HEK293 (cell line): ENCODE measurements around the gene ELMO1.

Source experiments
- CTCF ChIA-PET: fragments of 350-600 bp; formaldehyde crosslinking; extraction: SDS; loops from one replicate; lab custom pipeline; 2021; ENCODE audit warnings: antibody characterized with exemption; lab: Yijun Ruan, JAX
- POLR2A ChIA-PET: fragments of 300-600 bp; formaldehyde crosslinking; extraction: SDS; loops from one replicate; lab custom pipeline; 2020; ENCODE audit warnings: antibody characterized with exemption, inconsistent platforms; lab: Yijun Ruan, JAX
- H3K27ac ChIP-seq: fragments of 200-500 bp; sonication (Bioruptor generic); 2 replicates; pipeline ENCODE4 v1.5.1; 2014; ENCODE audit warnings: low read depth, low read length, control low read depth, inconsistent platforms; ENCODE audit errors: extremely low read depth
- H3K36me3 ChIP-seq, 2 experiments: fragments of 200-500 bp in 1 of 2; sonication (Bioruptor generic) in 1 of 2; 1 replicate in 1 of 2; 2 replicates in 1 of 2; pipeline ENCODE4 v1.5.1; 2014 to 2017; ENCODE audit warnings: inconsistent platforms in 2 of 2, low read length in 2 of 2; ENCODE audit not compliant: control insufficient read depth in 2 of 2, insufficient read depth in 1 of 2
- H3K4me1 ChIP-seq: fragments of 200-500 bp; sonication (Bioruptor generic); 2 replicates; pipeline ENCODE4 v1.5.1; 2014; ENCODE audit warnings: mild to moderate bottlenecking, low read length, inconsistent platforms; ENCODE audit not compliant: control insufficient read depth, insufficient read depth
- H3K4me3 ChIP-seq: 2 replicates; pipeline ENCODE4 v1.5.1; 2011; ENCODE audit warnings: low read depth, mild to moderate bottlenecking, control low read depth, low read length, moderate library complexity
- H3K9me3 ChIP-seq: fragments of 200-500 bp; sonication (Bioruptor generic); 2 replicates; pipeline ENCODE4 v1.5.1; 2014; ENCODE audit warnings: low read depth, low read length, inconsistent platforms; ENCODE audit not compliant: control insufficient read depth, insufficient read depth
- PBX3 ChIP-seq: sonication (generic); formaldehyde crosslinking; IDR thresholded peaks from 2 replicates; pipeline ENCODE4 v1.8.1; 2022; ENCODE audit warnings: mild to moderate bottlenecking, moderate library complexity, missing genetic modification reagents
- SALL2 ChIP-seq: fragments of 450-650 bp; formaldehyde crosslinking; IDR thresholded peaks from 2 replicates; pipeline ENCODE4 v1.5.0; 2017; ENCODE audit warnings: missing biosample characterization, mild to moderate bottlenecking, missing genetic modification characterization, borderline replicate concordance
- SP3 ChIP-seq: fragments of 450-650 bp; formaldehyde crosslinking; IDR thresholded peaks from 2 replicates; pipeline ENCODE4 v1.5.1; 2016; ENCODE audit warnings: missing biosample characterization, missing genetic modification characterization
- ZNF133 ChIP-seq: fragments of 450-650 bp; formaldehyde crosslinking; IDR thresholded peaks from 2 replicates; pipeline ENCODE4 v1.5.1; 2016; ENCODE audit warnings: missing biosample characterization, missing genetic modification characterization
- ZNF214 ChIP-seq: fragments of 450-650 bp; formaldehyde crosslinking; IDR thresholded peaks from 2 replicates; pipeline ENCODE4 v1.5.1; 2017; ENCODE audit warnings: missing biosample characterization, mild to moderate bottlenecking, missing genetic modification characterization, borderline replicate concordance
- ZNF488 ChIP-seq: fragments of 450-650 bp; formaldehyde crosslinking; IDR thresholded peaks from 2 replicates; pipeline ENCODE4 v1.5.1; 2016; ENCODE audit warnings: missing biosample characterization, missing genetic modification characterization
- ZNF560 ChIP-seq: fragments of 450-650 bp; formaldehyde crosslinking; IDR thresholded peaks from 2 replicates; pipeline ENCODE4 v1.5.1; 2017; ENCODE audit warnings: missing biosample characterization, missing genetic modification characterization, borderline replicate concordance
- ZNF621 ChIP-seq: fragments of 450-650 bp; formaldehyde crosslinking; IDR thresholded peaks from 2 replicates; pipeline ENCODE4 v1.5.1; 2017; ENCODE audit warnings: missing biosample characterization, missing genetic modification characterization
- ZNF623 ChIP-seq: fragments of 450-650 bp; formaldehyde crosslinking; IDR thresholded peaks from 2 replicates; pipeline ENCODE4 v1.5.1; 2016; ENCODE audit warnings: missing biosample characterization, missing genetic modification characterization
- ZNF624 ChIP-seq: fragments of 450-650 bp; formaldehyde crosslinking; IDR thresholded peaks from 2 replicates; pipeline ENCODE4 v1.5.1; 2017; ENCODE audit warnings: missing biosample characterization, missing genetic modification characterization
- ZNF692 ChIP-seq: fragments of 450-650 bp; formaldehyde crosslinking; IDR thresholded peaks from 2 replicates; pipeline ENCODE4 v1.5.1; 2016; ENCODE audit warnings: missing biosample characterization, missing genetic modification characterization
- ZNF704 ChIP-seq: fragments of 450-650 bp; formaldehyde crosslinking; IDR thresholded peaks from 2 replicates; pipeline ENCODE4 v1.5.1; 2016; ENCODE audit warnings: missing biosample characterization, missing genetic modification characterization
- ZNF830 ChIP-seq: fragments of 450-650 bp; IDR thresholded peaks from 2 replicates; pipeline ENCODE4 v1.5.0; 2018; ENCODE audit warnings: missing biosample characterization, missing genetic modification characterization, low read depth, mild to moderate bottlenecking, moderate library complexity
- ZNF837 ChIP-seq: fragments of 450-650 bp; formaldehyde crosslinking; IDR thresholded peaks from 2 replicates; pipeline ENCODE4 v1.5.1; 2016; ENCODE audit warnings: missing biosample characterization, missing genetic modification characterization
- ZSCAN16 ChIP-seq: fragments of 450-650 bp; formaldehyde crosslinking; IDR thresholded peaks from 2 replicates; pipeline ENCODE4 v1.5.1; 2016; ENCODE audit warnings: missing biosample characterization, missing genetic modification characterization
- ZSCAN4 ChIP-seq: fragments of 450-650 bp; formaldehyde crosslinking; IDR thresholded peaks from 2 replicates; pipeline ENCODE4 v1.5.1; 2017; ENCODE audit warnings: missing biosample characterization, missing genetic modification characterization
- TF ChIP-seq, protein P1 (sequence below): fragments of 450-650 bp; formaldehyde crosslinking; IDR thresholded peaks from 2 replicates; pipeline ENCODE4 v1.5.1; 2017; ENCODE audit warnings: missing biosample characterization, missing genetic modification characterization
- TF ChIP-seq, protein P2 (sequence below): fragments of 450-650 bp; formaldehyde crosslinking; IDR thresholded peaks from 2 replicates; pipeline ENCODE4 v1.5.1; 2016; ENCODE audit warnings: missing biosample characterization, missing genetic modification characterization, borderline replicate concordance
- TF ChIP-seq, protein P3 (sequence below): fragments of 450-650 bp; formaldehyde crosslinking; IDR thresholded peaks from 2 replicates; pipeline ENCODE4 v1.5.1; 2016; ENCODE audit warnings: missing biosample characterization, missing genetic modification characterization
- TF ChIP-seq, protein P4 (sequence below): fragments of 450-650 bp; formaldehyde crosslinking; IDR thresholded peaks from 2 replicates; pipeline ENCODE4 v1.5.1; 2016; ENCODE audit warnings: missing biosample characterization, missing genetic modification characterization

Gene ELMO1

DNA sequence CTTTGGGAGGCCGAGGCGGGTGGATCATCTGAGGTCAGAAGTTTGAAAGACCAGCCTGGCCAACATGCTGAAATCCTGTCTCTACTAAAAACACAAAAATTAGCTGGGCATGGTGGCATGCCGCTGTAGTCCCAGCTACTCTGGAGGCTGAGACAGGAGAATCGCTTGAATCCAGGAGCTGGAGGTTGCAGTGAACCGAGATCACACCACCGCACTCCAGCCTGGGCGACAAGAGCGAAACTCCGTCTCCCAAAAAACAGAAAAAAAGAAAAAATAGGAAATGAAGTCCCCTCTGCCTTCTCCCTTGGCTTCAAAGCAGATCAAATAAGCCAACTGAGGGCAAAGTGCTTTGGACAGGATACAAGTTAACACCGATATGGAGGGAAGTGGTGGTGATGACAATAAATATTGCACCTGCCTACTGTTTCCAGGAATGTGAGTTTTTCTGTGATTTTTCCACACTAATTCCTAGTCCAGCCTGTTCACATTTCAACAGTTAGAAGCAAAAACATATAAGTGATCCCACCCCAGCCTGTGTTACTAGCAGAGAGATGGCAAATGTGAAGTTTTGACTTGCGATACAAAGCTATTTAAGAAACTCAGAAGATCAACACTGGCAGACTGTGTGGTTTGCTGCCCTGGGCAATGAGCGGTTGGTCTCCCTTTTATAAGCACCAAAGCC, 433.2 kb downstream of the ELMO1 start:
- no peaks in the 10 kb centered on the region for H3K36me3 ChIP-seq
- H3K9me3 ChIP-seq: no peaks in the 10 kb centered on the region
- no peak overlapping the region for H3K4me3 ChIP-seq
- H3K27ac ChIP-seq: no peak overlapping the region
- H3K4me1 ChIP-seq: no peaks in the 10 kb centered on the region
- TF ChIP-seq ZNF624 (tag by site-specific recombination) (no peak), ZNF704 (tag by site-specific recombination) (no peak), SALL2 (tag by site-specific recombination) (no peak), ZNF830 (tag by site-specific recombination) (no peak), ZNF560 (tag by site-specific recombination) (no peak), SP3 (no peak), ZNF133 (tag by site-specific recombination) (no peak), ZNF837 (tag by site-specific recombination) (no peak)
- TF ChIP-seq, protein P1, sequence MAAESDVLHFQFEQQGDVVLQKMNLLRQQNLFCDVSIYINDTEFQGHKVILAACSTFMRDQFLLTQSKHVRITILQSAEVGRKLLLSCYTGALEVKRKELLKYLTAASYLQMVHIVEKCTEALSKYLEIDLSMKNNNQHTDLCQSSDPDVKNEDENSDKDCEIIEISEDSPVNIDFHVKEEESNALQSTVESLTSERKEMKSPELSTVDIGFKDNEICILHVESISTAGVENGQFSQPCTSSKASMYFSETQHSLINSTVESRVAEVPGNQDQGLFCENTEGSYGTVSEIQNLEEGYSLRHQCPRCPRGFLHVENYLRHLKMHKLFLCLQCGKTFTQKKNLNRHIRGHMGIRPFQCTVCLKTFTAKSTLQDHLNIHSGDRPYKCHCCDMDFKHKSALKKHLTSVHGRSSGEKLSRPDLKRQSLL (tag by site-specific recombination): no peak
- TF ChIP-seq, protein P2, sequence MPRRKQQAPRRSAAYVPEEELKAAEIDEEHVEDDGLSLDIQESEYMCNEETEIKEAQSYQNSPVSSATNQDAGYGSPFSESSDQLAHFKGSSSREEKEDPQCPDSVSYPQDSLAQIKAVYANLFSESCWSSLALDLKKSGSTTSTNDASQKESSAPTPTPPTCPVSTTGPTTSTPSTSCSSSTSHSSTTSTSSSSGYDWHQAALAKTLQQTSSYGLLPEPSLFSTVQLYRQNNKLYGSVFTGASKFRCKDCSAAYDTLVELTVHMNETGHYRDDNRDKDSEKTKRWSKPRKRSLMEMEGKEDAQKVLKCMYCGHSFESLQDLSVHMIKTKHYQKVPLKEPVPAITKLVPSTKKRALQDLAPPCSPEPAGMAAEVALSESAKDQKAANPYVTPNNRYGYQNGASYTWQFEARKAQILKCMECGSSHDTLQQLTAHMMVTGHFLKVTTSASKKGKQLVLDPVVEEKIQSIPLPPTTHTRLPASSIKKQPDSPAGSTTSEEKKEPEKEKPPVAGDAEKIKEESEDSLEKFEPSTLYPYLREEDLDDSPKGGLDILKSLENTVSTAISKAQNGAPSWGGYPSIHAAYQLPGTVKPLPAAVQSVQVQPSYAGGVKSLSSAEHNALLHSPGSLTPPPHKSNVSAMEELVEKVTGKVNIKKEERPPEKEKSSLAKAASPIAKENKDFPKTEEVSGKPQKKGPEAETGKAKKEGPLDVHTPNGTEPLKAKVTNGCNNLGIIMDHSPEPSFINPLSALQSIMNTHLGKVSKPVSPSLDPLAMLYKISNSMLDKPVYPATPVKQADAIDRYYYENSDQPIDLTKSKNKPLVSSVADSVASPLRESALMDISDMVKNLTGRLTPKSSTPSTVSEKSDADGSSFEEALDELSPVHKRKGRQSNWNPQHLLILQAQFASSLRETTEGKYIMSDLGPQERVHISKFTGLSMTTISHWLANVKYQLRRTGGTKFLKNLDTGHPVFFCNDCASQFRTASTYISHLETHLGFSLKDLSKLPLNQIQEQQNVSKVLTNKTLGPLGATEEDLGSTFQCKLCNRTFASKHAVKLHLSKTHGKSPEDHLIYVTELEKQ (tag by site-specific recombination): no peak
- TF ChIP-seq, protein P3, sequence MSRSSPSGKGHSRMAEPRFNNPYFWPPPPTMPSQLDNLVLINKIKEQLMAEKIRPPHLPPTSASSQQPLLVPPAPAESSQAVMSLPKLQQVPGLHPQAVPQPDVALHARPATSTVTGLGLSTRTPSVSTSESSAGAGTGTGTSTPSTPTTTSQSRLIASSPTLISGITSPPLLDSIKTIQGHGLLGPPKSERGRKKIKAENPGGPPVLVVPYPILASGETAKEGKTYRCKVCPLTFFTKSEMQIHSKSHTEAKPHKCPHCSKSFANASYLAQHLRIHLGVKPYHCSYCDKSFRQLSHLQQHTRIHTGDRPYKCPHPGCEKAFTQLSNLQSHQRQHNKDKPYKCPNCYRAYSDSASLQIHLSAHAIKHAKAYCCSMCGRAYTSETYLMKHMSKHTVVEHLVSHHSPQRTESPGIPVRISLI (tag by site-specific recombination): no peak
- TF ChIP-seq, protein P4, sequence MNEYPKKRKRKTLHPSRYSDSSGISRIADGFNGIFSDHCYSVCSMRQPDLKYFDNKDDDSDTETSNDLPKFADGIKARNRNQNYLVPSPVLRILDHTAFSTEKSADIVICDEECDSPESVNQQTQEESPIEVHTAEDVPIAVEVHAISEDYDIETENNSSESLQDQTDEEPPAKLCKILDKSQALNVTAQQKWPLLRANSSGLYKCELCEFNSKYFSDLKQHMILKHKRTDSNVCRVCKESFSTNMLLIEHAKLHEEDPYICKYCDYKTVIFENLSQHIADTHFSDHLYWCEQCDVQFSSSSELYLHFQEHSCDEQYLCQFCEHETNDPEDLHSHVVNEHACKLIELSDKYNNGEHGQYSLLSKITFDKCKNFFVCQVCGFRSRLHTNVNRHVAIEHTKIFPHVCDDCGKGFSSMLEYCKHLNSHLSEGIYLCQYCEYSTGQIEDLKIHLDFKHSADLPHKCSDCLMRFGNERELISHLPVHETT (tag by site-specific recombination): no peak
- ChIA-PET CTCF (interaction anchor here (0.6 to 2.1 kb wide), 5 partner anchors 25 to 1394 kb away, joined by 3 to 5 read pairs (median 4); no protein-coding TSS in a partner anchor), POLR2A (no interaction called here)

DNA sequence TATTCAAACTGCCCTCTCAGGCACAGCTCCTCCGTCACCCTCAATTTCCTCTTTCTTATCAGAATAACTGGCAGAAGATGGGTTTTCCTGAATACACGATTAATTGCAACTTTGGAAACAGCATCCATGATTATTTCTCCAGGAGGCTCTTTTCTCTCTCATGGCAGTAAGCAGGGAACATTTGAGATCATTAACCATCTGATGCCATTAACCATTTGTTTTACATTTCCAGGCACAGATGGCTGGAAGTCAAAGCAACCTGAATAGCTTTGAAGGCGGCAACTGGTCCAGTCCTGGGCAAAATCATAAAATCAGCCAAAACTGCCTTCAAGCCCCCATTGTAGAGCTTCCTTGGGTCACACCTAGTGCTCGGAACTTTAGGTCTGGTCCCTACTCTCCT, 434.9 kb downstream of the ELMO1 start:
- ChIA-PET POLR2A (no interaction called here), CTCF (interaction anchor here (1.8 kb wide), 1 partner anchor 168 kb away, joined by 5 read pairs; no protein-coding TSS in a partner anchor)
- no peaks in the 10 kb centered on the region for H3K36me3 ChIP-seq
- H3K4me3 ChIP-seq: no peak overlapping the region
- H3K4me1 ChIP-seq: no peaks in the 10 kb centered on the region
- H3K27ac ChIP-seq: no peak overlapping the region
- no peaks in the 10 kb centered on the region for H3K9me3 ChIP-seq
- TF ChIP-seq SALL2 (tag by site-specific recombination) (no peak), ZNF488 (no peak), ZNF623 (no peak), ZNF214 (tag by site-specific recombination) (no peak), ZNF133 (tag by site-specific recombination) (no peak), ZSCAN16 (tag by site-specific recombination) (no peak), ZSCAN4 (tag by site-specific recombination) (no peak), ZNF692 (tag by site-specific recombination) (no peak), PBX3 (CRISPR knock-in tag) (no peak), ZNF621 (tag by site-specific recombination) (no peak)
